Panc1 (cell line): Measurements from ENCODE around the gene SLC25A45.

ENCODE experiments used
- REST ChIP-seq, 2 experiments: IDR thresholded peaks; 2 replicates each; pipeline ENCODE4 v1.6.1; 2011 to 2012; ENCODE audit warnings: low read depth in 2 of 2, control low read depth in 1 of 2, low read length in 1 of 2, mild to moderate bottlenecking in 1 of 2, moderate library complexity in 1 of 2; ENCODE audit not compliant: insufficient read depth in 1 of 2
- TF ChIP-seq, protein P1 (sequence below): fragments of 450-650 bp; IDR thresholded peaks from 2 replicates; pipeline ENCODE4 v1.5.1; 2017; ENCODE audit warnings: mild to moderate bottlenecking

- TF ChIP-seq, protein P1, sequence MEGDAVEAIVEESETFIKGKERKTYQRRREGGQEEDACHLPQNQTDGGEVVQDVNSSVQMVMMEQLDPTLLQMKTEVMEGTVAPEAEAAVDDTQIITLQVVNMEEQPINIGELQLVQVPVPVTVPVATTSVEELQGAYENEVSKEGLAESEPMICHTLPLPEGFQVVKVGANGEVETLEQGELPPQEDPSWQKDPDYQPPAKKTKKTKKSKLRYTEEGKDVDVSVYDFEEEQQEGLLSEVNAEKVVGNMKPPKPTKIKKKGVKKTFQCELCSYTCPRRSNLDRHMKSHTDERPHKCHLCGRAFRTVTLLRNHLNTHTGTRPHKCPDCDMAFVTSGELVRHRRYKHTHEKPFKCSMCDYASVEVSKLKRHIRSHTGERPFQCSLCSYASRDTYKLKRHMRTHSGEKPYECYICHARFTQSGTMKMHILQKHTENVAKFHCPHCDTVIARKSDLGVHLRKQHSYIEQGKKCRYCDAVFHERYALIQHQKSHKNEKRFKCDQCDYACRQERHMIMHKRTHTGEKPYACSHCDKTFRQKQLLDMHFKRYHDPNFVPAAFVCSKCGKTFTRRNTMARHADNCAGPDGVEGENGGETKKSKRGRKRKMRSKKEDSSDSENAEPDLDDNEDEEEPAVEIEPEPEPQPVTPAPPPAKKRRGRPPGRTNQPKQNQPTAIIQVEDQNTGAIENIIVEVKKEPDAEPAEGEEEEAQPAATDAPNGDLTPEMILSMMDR, result no peak
- no peak for TF ChIP-seq REST (IDR thresholded peaks at IDR 0.05; ENCODE audit: insufficient read depth in 1 of 2, low read depth in 2 of 2, low read length in 1 of 2)
These were observed 14.6 kb upstream of the SLC25A45 start for GRCh38 chr11:65396769-65397745.
